DMS53 (cell line): ENCODE results near the gene CEP350.
A peak's percentile ranks its signal among the peaks of the same experiment; 100 is the strongest.
"Not testable (repeated sequence)": the region's sequence is repeated elsewhere in the genome, so short reads cannot be mapped to it uniquely, and the experiment has no call there.

Experiments
- DNase-seq: peaks from one replicate; lab custom pipeline; 2025; lab: John Stamatoyannopoulos, UW

CEP350 gene

DNA sequence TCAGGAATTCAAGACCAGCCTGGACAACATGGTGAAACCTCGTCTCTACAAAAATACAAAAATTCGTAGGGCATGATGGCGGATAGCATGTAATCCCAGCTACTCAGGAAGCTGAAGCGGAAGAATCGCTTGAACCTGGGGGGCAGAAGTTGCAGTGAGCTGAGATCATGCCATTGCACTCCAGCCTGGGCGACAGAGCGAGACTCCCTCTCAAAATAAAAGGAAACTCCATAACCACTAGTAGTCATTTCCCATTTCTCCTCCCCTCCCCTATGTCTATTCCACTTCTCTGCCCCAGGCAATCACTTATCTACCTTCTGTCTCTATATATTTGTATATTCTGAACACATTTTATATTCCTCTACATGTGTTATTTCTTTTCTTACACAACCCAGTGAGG is 4.0 kb upstream of the CEP350 start:
- DNase-seq, result no peak

DNA sequence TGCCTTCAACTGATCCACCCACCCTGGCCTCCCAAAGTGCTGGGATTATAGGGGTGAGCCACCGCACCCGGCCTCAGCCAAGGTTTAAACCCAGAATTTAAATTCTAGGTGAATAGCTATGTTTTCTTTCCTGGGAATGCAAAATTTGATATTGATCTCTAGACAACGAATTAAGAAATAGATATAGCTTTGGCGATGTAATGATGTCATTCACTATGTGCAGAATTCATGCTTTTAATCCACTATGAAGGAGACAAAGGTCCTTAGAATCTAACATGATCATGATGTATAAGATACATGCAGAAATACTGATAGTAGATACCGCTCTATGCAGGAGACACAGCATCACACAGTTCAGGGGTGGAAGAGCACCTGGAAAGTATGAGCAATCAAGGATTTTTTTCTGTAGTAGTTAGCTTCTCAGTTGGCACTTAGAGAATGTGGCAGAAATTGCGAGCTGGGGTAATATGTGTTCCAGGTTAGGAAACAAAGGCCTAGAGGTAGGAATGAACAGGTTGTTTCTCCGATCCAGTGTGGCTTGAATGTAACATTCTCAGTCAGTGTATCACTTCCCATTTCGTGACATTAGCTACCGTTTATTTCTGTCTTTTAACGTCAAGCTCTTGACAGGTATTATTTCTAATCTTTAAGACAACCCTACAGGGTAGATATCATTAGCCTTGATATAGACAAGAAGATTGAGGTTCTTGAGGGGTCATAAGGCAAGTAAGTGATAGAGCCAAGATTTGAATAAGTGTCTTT is 3.0 kb upstream of the CEP350 start:
- no peak for DNase-seq

GRCh38 chr1:179952186-179952585 is 2.4 kb upstream of the CEP350 start:
- no peak for DNase-seq

- peak; percentile 77 for DNase-seq
These were observed 577 bp upstream of the CEP350 start for GRCh38 chr1:179953974-179954492.

- peak; percentile 71 for DNase-seq
These were observed 674 bp downstream of the CEP350 start for GRCh38 chr1:179955287-179955680.

- DNase-seq, result no peak
These were observed 1.1 kb downstream of the CEP350 start for GRCh38 chr1:179955731-179956130.

DNA sequence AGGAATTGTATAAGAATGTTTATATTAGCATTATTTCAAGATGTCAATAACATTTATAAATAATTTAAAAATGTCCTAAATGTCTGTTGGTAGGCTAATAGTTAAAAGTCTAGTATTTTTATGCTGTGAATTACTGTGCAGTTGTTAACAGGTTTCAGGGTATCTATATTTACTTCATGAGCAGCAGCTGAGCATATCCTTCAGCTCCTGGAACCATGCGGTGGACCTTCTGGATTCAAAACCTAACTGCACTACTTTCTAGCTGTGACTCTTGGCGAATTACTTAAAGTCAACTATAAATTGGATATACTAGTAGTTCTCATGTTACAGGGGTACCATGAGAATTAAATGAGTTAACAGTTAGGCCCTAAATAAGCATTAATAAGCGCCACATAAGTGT is 3.7 kb downstream of the CEP350 start:
- DNase-seq, result no peak

GRCh38 chr1:179962168-179962567 is 7.6 kb downstream of the CEP350 start:
- not testable (repeated sequence) for DNase-seq

DNA sequence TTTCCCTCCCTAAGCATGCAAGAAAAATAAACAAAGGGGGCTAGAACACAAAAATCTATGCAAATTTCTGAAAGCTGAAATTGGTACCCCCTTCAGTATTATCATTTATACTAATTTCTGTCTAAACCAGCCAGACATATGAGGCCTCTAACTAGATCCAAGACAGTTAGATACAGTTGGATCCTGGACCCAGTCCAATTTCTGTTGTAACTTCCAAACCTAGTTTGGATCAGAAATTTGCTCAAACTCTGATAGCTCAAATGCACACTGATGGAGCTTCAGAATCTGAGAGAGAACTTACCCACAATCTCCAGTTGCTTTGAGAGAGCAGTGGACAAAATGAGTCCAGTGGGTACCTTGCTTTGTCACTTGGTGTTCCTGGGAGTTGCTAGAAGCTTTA is 11.9 kb downstream of the CEP350 start:
- no peak for DNase-seq

GRCh38 chr1:179968284-179968993 is 13.8 kb downstream of the CEP350 start:
- no peak for DNase-seq

GRCh38 chr1:179968994-179969919 is 14.6 kb downstream of the CEP350 start:
- no peak for DNase-seq

- DNase-seq, result no peak
These were observed 15.4 kb downstream of the CEP350 start for GRCh38 chr1:179969962-179970361.

DNA sequence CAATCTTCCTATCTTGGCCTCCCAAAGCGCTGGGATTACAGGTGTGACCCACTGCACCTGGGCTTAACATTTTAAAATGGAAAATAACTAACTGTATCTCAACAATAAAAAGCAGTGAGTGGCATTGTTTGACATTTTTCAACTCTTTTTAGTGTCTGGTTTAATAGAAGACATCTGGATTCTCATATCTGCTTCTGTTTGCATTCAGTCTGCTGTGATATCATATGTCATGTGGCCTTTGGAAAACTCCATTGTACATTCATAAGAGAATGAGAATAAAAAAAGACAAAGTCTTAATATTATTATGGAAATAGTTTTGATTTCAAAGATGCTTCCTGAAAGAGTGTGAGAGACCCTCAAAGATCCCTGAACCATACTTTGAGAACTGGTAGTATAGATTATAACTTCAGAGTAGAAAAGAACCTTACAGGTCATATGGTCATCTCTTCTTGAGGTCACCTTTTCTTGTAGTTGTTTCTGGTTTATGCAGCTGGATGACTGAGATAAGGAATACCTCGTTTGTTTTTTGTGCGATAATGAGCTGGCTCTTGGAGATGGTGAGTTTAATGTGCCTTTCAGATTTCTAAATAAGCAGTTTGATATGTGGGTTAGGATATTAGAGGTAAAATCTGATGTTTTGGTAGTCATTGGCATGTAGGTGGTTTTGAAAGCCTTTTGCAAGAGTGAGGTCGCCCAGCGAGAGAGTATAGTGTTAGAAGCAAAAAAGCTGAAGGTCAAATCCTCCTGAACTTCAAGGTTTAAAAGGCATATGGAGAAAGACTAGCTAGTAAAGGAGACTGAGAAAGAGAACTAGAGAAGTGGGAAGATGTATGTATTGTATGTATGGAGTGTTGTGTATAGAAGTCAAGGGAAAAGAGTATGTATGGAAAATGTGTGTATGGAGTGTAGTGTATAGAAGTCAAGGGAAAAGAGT is 17.2 kb downstream of the CEP350 start:
- no peak for DNase-seq

DNA sequence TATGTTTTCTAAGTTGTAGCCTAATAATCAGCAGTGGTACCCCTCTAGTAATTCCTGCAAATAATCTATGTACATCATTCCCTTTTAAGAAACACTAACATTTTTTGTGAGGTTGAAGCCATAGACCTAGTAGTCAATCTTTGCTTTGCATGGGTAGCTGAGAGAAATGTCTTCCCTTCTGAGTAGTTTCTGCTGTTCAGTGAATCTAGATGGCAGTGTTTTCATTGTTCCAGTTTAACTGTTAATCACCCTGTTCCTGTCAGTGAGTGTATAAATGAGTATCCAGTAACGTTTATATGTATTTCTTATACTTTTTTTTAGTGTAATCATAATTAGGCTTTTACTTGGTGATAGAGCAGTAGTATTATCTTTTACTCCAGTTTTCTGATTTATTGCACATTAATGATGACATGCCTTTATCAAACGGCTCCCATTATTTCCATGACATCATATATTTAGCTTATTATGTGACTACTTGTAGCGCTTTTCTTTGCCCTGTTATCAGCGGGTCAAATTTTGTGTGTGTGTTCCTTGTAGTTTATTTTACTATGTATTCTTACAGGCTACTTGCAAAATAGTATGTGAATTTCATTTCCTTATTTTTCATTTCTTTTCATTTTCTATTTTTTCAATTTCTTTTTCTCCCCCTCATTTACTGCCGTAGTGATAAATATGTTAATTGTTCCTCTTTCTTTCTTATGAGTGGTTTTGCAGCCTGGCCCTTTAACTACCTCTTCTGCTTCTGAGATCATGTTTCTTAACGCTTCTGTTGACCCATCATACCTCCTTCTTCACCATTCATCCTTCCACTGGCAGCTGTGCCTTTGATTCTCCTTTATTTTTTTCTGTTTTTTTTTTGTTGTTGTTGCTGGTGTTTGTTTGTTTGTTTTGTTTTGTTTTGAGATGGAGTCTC is 18.8 kb downstream of the CEP350 start:
- no peak for DNase-seq

GRCh38 chr1:179976970-179977651 is 22.5 kb downstream of the CEP350 start:
- no peak for DNase-seq

DNA sequence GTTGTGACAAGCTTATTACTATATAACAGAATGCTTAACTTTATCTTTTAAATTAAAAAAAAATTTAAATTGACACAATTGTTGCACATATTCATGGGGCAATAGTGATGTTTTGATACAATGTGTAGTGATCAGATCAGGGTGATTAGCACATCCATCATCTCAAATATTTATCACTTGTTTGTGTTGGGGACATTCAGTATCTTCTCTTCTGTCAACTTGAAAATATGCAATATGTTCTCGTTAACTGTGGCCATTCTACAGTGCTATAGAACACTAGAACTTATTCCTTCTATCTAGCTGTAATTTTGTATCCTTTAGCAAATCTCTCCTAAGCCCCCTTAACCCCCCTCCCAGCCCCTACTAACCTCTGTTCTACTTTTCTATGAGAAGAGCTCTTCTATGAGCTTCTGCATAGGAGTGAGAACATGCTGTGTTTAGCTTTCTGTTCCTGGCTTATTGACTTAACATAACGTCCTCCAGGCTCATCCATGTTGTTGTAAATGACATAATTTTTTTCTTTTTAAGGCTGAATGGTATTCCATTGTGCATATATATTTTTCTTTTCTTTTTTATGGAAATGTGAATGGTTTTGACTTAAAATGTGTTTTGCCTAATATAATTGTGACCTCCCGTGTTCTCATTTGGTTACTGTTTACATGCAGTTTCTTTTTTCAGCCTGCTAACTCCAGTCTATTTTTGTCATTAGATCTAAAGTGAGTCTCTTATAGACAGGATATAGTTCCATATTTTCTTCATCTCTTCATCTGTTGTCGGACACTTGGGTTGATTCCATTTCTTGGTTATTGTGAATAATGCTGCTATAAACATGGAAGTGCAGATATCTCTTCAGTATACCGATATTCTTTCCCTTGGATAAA is 23.8 kb downstream of the CEP350 start:
- no peak for DNase-seq

- DNase-seq, result no peak
These were observed 29.5 kb downstream of the CEP350 start for GRCh38 chr1:179984101-179984500.

DNA sequence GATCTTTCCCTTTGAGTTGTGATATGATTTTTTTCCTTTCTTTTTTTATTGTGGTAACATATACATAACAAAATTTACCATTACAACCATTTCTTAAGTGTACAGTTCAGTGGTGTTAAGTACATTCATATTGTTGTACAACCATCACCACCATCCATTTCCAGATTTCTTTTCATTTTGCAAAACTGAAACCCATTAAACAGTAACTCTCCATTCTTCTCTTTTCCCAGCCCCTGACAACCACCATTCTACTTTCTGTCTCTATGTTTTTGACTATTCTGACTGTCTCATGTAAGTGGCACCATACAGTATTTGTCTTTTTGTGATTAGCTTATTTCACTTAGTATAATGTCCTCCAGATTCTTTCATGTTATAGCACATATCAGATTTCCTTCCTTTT is 30.3 kb downstream of the CEP350 start:
- no peak for DNase-seq
